Bone marrow (tissue), 2 donors: ENCODE results near the gene AUTS2.

Experiments
- DNase-seq, 2 donors: peaks; one replicate each; lab custom pipeline; 2025; lab: John Stamatoyannopoulos, UW

The AUTS2 gene

DNA sequence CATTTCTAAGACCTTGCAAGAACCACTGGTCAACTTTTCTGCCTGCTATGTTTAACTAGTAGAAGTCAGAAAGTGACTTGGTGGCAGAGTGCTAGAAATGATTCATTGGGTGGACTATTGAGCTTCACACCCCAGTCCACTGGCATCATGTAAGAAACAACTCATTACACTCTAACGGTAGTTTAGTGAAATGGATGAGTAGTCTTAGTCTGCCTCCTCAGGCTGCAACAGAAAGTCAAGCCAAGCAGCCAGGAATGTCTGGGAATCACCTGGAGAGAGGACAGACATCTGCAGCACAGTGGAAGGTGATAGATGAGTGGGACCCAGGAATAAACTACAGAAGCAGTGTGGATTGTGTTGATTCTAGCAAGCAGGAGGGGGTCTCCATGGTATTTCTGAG lies 125.4 kb downstream of the AUTS2 start:
- no peak for DNase-seq

DNA sequence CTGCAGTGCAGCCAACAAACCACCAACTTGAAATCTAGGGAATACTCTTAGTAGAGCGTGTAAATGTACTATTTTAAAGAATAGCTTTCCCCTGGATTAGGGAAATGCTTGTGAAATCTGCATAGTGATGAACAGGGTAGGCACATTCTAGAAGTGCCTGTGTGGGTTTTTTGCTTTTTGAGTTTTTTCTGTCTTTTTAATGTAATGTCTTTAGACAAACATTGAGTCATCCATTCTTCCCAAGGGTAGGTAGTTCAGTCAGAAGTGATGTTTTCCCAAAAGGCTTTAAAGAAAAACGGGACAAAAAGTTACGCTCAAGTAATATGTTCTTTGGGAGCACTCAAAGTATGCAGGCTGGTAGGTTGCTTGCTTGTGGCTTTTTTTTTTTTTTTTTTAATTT lies 130.0 kb downstream of the AUTS2 start:
- no peak for DNase-seq

GRCh38 chr7:69732203-69732602 lies 133.9 kb downstream of the AUTS2 start:
- no peak for DNase-seq

DNA sequence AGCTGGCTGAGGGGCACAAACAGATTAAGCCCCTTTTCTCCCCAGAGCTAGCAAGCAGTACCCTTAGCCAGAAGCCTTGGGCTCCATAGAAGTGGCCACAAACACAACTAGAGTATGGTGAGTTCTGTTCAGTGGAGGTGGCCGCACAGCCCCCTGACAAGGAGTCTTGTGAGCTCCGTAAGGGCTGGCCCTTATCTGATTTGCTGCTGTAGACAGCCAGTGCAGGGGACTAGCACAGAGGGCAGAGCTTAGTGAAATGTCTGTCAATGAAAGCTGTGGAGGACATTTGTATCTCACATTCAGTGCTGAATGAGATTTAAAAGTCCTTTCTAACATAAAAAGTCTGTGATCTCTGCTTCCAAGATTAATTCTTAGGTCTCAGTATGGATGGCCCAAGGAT lies 137.3 kb downstream of the AUTS2 start:
- no peak for DNase-seq

DNA sequence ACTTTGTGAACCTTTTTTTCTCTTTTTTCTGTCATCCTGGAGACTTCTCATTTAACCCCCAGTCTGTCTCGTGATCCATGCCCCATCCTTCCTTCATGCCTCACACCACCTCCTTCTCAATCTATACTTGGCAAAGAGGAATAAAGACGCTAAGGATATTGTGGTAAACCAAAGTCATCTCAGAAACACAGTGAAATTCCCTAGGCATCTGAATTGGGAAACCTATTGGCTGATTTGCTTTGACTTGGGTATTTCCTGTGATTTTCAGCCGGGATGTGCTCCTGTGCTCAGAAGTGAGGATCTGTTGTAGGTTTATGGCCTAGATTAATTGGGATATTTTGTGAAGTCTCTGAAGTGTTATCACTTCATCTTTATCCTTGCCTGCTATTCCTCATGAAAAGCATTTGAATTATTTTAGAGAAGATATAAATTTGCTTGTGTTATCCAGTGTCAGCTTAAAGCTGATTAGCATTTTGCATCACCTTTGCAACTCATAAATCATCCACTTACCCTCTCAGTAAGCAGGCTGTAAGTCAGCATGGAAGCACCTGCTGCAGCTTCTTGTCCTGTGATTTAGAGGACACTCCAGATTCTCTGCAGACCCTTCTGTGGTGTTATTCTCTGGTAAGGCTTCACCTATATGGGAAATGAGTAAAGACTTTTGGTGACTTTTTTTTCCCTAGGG lies 138.0 kb downstream of the AUTS2 start:
- DNase-seq = no peak

DNA sequence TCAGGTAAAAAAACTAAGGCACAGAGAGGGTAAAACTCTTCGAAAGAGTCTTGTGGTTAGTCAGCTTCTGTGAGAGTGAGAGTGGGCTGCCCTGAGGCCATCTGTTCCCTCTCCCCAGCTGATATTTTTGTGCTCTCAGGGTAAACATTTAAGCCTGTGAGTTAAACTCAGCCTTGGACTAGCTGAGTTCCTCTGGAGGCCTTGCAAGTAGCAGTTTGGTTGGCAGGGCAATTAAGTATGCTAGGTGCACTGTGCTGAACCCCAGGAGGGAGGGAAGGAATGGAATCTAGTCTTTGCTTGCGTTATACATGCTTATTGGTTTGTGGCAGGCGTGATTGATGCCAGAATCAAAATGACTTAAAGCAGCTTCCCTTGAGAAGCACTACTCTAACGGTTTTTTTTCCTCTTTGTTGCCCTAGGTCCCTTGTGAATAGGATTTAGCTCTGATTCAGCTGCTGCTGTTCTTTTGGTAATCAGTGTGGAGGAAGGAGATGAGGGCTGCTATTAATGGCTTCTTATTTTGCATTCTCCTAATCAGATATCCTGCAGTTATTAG lies 140.2 kb downstream of the AUTS2 start:
- peak in 1 of 2 donors; percentile 10 for DNase-seq

GRCh38 chr7:69739190-69739589 lies 140.9 kb downstream of the AUTS2 start:
- DNase-seq = no peak

GRCh38 chr7:69739931-69740431 lies 141.7 kb downstream of the AUTS2 start:
- DNase-seq = peak in 1 of 2 donors; percentile 86

- no peak for DNase-seq
Measured at GRCh38 chr7:69742237-69742636, 144.0 kb downstream of the AUTS2 start.

GRCh38 chr7:69743436-69743835 lies 145.2 kb downstream of the AUTS2 start:
- DNase-seq = no peak

GRCh38 chr7:69744026-69744425 lies 145.8 kb downstream of the AUTS2 start:
- DNase-seq = no peak

DNA sequence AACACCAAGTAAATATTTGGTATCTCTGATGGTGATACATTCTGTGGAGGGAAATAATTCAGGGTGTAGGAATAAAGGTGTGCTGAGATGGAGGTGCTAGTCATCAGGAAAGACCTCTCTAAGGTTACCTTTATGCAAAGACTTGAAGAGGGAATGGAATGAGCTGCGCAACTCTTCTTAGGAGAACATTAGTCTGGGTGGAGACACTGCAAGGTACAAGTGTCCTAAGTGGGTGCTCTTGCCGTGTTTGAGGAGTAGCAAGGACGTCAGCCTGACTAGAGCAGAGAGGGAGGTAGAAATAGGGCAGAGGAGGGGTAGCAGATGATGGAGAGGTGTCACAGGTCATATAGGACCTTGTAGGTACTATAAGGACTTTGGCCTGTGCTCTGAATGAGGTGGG lies 148.1 kb downstream of the AUTS2 start:
- no peak for DNase-seq

DNA sequence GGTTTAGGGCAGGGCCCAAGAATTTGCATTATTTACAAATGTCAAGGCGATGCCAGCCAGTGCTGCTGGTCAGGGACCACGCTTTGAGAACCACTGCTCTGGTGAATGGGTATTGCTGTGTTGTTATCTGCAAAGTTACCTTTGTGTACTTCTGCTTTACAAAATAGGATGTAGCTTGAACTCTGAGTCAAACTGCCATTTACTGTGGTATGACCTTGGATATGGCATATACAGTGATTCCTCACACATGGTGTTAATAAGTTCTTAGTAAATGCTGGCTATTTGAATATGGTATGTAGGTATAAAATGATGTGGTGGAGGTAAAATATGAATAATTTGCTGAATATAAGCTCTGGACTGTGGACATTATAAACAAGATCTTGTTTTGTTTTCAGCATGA lies 148.9 kb downstream of the AUTS2 start:
- no peak for DNase-seq

DNA sequence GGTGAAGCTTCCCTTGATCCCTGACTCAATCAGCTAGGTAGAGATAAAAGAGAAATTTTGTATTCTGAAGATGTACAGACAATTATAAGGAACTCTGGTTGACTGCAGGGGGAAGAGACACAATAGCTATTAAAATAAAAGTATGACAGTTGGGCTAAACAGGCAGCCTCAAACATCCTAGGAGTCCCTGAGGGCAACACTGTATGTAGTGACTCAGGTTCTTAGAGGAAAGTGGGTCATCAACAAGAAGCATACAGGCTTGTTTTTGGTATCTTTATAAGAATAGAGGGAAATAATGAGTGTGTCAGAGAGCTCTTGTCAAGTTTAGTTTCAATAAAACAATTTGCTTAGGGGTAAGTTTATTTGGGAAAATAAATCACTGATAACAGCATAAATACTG lies 150.3 kb downstream of the AUTS2 start:
- DNase-seq = peak in 1 of 2 donors; percentile 52

DNA sequence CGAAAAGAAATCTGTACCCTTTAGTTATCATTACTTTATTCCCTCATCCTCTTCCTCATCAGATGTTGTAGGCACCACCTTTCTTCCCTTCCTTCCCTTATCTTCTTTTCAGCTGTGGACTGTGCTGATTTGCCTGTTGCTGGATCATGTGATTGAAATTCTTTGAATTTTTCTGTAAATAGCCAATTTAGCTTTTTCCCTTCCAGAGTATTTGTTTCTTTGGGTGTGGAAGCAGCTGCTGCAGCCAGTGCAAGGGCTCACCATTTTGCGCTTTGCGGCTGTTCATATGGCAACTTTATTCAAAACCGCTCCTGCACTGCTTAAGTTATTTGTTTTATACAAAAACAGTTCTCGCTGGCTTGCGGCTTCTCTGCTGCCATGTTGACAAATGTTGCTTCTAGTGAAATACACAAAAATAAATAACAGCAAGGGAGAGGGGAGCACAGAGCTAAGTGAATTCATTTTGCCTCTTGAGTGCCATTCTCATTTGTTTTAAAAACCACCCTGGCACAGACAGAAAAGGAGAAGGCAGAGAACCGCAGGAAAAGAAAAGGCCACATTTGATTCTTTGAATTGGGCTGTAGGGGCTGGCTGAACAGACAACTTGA lies 151.2 kb downstream of the AUTS2 start:
- DNase-seq = no peak

DNA sequence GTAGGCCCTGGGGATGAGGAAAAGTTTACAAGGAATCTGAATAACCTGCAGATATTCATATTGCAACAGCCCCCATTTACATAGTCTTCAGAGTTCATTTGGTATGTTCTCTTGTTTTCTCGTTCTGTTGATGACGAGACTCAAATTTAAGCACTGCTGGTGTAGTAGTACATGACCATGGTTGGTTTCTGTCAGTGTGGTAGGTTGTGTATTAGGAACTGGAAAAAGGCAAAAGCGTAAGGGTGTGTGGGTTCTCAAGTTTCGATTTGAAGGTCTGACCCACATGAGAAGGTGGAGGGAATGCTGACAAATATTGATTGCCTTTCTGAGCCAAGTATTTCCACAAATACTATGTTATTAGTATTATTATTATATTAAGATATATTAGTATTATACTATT lies 151.7 kb downstream of the AUTS2 start:
- no peak for DNase-seq

DNA sequence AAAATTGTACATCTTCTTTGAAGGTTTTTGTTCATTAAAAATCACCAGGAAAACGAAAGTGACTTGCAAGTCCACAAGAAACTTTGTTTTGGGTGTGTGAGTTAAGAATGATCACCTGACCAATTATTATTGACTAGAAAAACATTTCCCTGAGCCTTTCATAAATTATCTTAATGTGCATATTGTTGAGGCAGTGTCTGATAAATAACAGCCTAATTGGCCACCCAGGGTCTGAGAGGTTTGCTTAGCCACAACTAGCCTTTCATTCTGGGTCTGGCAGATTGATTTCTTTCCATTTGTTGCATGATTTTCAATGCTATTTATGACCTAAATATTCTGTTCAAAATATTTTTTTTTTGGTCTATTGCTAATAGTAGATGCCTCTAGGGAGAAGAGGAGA lies 152.8 kb downstream of the AUTS2 start:
- no peak for DNase-seq

- DNase-seq = no peak
Measured at GRCh38 chr7:69753981-69754380, 155.7 kb downstream of the AUTS2 start.

- peak in 1 of 2 donors; percentile 9 for DNase-seq
Measured at GRCh38 chr7:69754476-69754875, 156.2 kb downstream of the AUTS2 start.

- no peak for DNase-seq
Measured at GRCh38 chr7:69756235-69756634, 158.0 kb downstream of the AUTS2 start.

DNA sequence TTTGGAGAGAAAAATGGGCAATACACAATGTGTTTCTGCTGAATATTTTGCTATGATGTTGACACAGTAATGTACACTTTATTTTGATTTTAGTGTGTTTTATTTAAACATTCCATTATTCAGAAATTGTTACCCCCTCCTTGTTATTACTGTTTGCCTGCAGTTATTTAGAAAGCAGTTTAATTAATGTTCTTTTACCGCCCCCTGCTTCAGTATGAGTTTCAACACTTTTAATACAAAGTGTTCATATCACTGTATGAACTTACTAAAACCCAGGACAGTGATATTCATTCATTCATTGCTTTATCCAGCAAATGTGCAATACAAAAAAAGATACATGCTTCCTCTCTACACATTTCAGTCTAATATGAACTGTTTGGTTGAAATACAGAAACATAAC lies 159.3 kb downstream of the AUTS2 start:
- no peak for DNase-seq

- no peak for DNase-seq
Measured at GRCh38 chr7:69757981-69758430, 159.7 kb downstream of the AUTS2 start.

DNA sequence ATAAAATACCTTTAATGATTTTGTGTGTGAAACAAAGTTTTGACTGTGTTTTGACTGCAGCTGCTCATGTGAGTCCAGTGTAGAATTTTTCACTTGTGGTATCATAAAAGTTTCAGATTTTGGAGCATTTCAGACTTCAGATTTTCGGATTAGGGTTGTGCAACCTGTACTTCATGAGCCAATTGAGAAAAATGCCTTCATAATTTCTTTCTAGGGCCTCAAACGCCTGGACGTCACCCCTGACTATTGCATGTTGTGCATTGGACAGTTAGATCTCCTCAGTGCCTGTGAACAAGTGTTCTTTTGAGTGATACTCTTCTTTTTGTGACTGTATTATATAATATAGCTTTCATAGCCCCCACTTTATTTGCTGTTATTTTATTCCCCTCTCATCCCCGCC lies 161.1 kb downstream of the AUTS2 start:
- no peak for DNase-seq
